Glomerular endothelial cell (primary cell): Measurements from ENCODE around the gene HRH2. TPM values are rescaled to one million over a fixed set of nuclear protein-coding genes. Genes with fewer than 3 reads are reported as not detected.
"Not testable (repeated sequence)": the region's sequence is repeated elsewhere in the genome, so short reads cannot be mapped to it uniquely, and the experiment has no call there.

ENCODE experiments used
- DNase-seq: peaks from one replicate; pipeline ENCODE4 v3.0.0-alpha.2; 2011; ENCODE audit warnings: low read depth, low spot score; ENCODE audit errors: extremely low read depth
- total RNA-seq: library from RNA; depleted of rRNA; stranded (reverse); fragments of >200 nt; gene quantifications from 2 replicates; pipeline ENCODE4 v1.2.3, GENCODE V29; 2015

Gene HRH2
- total RNA-seq, 1 donor from 2014 or later: 0.06 TPM

DNA sequence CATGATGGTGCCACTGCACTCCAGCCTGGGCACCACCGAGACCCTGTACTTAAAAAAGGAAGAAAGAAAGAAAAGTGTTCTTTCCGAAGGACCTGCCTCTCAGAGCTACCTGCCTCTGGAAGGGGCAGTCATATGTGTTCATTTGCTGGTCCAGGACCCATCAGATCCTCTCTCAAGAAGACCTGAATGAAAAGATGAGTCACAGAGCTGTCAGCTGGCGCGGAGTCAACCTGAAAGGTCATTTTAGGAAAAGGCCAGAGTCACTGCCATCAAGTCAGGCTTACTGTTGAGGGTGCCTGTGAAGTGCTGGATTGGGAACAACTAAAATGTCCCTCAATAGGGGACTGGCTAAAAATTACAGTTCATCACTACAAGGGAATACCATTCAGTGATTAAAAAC lies 14.9 kb upstream of the HRH2 start:
- DNase-seq: no peak

DNA sequence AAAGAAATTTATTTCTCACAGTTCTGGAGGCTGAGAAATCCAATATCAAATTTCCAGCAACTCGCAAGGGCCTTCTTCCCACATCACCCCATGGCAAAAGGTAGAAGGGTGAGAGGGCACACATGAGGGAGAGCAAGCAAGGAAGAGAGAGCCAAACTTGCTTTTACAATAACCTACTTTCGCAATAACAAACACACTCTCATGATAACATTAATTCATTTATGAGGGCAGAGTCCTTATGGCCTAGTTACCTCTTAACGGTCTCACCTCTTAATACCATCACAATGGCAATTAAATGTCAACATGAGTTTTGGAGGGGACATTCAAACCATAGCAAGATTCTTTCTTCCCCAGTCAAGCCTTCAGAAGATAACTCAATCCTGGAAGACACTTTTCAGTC lies 11.6 kb upstream of the HRH2 start:
- no peak for DNase-seq

DNA sequence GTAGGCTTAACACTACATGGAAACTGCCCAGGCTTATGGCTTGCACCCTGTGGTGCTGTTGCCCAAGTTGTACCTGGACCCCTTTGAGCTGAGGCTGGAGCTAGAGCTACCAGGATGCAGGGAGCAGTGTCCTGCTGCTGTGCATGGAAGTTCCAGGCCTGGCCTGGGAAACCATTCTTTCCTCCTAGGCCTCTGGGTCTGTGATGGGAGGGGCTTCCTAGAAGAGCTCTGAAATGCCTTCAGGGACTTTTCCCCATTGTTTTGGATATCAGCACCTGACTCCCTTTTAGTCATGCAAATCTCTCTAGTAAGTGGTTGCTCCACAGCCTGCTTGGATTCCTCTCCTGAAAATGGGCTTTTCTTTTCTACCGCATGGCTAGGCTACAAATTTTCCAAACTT lies 7.9 kb upstream of the HRH2 start:
- DNase-seq: no peak

DNA sequence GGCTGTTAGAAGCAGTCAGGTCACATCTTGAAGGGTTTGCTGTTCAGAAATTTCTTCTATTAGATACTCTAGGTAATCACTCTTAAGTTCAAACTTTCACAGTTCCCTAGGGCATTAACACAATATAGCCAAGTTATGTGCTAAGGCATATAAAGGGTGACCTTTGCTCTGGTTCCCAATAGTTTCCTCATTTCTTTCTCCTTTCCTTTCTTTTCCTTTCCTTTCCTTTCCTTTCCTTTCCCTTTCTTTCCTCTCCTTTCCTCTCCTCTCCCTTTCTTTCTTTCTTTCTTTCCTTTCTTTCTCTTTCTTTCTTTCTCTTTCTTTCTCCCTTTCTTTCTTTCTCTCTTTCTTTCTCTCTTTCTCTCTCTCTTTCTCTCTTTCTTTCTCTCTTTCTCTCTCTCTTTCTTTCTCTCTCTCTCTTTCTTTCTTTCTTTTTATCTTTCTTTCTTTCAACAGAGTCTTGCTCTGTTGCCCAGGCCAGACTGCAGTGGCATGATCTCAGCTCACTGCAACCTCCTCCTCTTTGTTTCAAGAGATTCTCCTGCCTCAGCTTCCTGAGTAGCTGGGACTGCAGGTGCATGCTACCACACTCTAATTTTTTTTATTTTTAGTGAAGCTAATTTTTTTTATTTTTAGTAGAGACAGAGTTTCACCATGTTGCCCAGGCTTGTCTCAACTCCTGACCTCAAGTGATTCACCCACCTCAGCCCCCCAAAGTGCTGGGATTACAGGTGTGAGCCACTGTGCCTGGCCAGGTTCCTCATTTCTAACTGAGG lies 7.3 kb upstream of the HRH2 start:
- DNase-seq: not testable (repeated sequence)

DNA sequence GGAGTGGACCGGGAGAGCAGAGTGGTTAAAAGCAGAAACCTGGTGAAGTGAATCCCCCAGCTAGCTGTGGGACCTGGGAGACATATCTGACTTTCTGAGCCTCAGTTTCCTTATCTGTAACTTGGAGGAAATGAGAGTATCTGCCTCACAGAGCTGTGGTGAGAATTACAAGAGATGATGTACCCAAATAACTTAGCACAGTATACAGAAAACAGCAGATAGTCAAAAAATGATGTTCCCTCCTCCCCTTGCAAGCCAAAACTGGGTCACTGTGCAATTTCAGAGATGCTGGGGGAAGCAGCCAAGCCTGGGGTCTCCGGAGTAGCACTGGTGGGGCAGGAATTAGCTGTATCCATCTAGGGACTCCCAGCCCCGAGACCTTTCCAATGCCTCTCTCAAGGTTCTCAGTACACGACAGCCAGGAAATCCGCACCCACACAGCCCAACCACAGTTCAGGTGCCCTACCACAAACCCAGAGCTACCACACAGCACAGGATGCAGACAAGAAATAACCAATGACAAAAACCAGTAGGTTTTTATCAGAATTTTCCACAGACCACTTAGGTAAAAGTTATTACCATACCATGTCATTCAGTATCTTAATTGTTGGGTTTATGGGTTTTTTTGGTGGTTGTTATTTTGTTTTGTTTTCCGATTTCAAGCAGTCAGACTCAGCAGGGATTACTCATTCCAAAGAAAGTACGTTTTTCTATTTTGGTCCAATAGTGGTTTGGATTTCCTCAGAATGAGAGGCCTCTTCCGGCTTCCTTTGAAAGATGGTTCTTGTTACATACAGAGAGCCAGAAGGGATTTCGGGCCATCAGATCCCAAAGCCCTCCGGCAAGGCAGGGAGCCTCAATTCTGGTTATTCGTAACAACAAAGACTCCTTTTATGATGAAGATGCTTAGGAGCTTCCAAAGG lies 4.9 kb upstream of the HRH2 start:
- DNase-seq: no peak

DNA sequence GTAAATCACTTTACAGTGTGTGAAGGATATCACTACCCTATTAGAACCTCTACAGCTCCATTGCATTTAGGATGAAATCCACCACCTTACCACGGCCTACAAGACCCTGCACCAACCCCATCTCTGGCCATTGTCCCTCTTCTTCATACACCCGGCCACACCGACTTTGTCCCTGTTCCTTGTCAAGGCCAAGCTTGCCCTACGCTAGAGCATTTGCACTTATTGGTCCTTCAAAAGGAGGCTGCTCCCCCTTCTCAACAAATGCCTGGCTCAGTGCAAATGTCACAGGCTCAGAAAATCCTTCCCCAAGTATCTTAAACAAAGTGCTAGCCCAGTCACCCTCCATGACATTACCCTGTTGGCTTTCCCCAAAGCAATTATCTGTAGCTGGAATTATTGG lies 4.1 kb upstream of the HRH2 start:
- no peak for DNase-seq

DNA sequence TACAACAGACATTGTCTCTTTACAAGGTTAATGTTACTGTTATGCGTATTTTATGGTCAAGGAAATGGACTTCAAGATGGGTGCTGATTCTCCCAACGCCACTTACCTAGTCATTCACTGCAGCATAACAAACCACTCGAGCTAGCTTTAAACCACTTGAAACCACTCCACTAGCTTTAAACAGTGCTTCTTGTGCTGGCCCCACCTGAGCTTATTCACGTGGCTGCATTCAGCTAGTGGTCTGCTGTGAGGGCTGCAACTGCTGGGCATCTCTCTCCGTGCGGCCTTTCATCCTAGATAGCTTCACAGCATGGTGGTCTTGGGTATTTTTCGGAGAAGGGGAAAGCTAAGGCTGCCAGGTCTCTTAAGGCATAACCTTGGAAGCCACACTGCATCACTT lies 3.5 kb upstream of the HRH2 start:
- no peak for DNase-seq

DNA sequence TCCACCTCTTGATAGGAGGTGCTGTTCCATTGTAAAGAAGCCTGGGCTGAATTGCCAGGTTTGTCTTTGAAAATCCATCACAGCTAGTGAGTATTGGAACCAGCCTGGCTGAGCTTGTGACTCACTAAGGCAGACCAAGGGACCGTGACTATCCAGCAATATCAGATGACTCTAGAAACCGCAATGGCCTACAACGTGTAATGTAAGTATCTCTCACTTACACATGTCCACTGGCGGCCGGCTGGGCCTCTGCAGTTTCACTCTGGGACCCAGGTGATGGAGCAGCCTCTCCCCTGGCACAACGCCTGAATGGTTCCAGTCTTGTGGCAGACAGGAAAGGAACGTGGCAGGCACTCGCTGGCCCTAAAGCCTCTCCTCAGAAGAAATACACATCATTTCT lies 3.1 kb upstream of the HRH2 start:
- DNase-seq: no peak

DNA sequence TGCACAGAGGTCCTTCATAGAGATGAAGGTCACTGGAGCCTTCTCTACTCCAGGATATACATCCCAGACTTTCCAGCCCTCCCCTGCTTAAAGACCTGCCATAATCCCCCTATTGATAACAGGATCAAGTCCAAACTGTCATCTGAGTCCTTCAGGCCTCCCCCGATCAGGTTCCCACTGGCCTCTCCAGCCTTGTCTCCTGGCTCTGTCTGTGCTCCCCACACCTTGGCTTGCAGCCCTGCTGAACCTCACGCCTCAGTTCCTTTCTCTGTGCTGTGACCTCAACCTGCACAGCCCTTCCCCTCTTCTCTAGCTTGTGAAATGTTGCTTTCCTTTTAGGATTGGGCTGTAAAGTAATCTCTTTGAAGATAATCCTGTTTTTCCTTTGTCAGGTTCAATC lies 2.5 kb upstream of the HRH2 start:
- no peak for DNase-seq

DNA sequence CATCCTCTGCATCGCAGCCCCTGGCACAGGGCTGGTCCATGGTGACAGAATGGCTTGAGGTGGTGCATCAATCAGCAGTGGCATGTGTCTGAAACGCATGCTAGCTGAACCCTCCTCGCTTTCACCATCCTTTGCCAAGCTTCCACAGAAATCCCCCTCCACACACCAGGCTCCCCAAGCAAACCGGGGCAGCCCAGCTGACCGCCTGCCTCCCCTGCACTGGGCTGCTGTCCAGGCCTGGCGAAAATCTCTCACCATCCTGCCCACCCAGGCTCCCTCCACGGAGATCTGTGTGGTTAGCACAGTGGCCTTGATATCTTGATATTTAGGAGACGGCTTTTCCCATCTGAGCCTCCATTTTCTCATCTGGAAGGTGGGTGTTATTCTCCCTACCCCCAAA lies 905 bp upstream of the HRH2 start:
- DNase-seq: no peak

DNA sequence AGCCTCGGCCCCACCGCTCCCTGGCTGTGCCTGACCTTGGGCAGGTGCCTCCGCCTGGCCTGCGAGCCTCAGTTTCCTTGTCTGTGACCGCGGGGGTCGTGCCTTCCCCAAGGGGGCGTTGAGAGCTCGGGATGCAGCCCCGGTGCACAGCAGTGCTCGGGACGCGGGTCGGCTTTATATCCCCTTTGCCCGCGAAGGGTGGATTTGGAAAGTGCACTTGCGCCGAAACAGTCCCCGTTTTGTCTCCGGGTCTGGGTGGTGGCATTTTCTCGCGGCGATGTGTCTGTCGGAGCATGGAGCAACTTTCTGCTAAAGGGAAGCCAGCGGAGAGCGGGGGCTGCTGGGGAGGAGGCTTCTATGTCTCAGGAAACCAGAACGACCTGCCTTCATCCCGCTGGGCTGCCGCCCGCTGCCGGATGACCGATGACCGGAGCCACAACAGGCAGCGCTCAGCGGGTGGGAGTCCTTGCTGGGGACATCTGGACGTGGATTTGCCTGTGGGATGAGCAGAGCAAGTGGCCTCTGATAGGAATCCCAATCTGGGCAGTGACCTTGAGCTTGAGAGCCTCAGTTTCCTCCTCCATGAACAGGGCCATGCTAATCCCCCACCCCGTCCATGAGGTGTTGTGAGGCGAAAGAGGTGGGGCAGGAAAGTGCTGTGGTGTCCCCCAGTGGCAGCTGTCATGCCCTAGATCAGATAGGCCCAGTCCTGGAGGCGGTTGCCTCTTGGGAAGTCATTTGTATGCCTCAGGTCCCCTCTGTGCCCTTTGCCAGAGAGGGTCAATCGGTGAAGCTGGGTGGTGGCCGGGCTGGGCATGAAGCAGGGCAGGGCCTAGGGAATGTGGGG lies 651 bp downstream of the HRH2 start:
- no peak for DNase-seq

DNA sequence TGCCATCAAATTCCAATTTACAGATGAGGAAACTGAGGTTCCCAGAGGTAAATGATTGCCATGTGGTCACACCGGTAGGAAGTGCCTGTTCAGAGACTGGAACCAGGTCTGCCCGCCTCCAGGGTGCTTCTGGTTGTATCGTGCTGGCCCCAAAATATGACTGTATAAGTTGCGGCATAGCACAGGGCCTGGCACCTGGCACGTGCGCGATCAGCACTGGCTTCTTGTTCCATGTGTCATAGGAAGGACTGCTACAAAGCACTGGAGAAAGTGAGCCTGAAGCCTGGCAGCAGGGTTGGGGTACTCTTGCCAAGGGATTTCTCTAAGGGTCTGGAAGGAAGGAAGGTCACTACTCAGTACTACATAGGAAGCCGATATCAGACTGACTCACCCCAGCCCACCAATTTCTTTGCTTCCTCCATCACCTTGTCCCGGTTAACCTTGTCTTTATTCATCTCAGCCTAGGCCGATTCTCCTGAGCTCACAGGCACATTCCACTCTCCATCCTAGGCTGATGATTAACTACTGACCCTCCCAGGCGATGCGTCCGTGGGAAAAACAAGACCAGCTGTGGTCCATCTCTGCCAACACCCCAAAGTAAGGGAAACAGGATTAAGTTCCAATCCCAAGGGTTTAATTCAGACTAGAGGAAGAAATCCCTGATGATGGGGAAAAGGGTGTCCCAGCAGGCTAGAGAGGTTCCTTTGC lies 1.8 kb downstream of the HRH2 start:
- DNase-seq: no peak

DNA sequence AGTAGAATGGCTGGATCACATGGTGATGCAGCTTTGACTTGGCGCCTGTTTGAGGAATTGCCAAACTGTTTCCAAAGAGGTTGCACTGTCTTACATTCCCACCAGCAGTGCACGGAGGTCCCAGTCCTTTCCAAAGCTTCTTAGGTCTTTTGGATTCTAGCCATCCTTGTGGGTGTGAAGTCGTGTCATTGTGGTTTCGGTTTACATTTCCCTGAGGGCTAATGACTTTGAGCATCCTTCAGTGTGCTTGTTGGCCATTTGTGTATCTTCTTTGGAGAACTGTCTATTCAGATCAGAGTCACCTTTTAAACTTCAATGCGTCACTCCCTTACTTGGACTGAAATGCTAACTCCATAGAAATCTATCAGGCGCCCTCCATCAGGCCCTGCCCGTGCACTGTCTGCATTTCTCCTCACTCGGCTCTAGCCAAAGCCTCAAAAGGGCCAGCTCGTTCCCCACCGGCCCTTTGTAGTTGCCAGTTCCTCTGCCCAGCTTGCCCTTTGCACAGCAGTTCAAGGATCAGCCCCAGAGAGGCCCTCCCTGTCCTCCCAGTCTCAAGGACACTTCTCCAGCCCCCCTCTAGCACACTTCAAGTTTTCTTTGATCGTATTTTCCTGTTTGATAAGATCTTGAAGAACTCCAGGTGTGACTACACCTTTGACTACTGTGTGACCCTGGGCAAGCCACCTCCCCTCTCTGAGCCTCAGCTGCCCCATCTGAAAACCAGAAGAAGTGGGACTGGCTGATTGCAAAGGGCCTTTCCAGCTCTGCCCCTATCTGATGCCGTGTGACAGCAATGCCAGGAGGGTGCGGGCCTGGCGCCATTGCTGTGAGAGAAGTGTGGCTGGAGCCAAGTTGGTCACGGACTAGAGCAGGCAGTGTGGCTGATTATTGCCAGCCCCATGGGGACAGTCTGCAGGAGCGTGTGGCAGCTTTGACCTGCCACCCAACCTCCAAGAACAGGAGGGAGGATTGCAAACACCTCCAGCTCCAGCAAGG lies 5.6 kb downstream of the HRH2 start:
- DNase-seq: no peak

DNA sequence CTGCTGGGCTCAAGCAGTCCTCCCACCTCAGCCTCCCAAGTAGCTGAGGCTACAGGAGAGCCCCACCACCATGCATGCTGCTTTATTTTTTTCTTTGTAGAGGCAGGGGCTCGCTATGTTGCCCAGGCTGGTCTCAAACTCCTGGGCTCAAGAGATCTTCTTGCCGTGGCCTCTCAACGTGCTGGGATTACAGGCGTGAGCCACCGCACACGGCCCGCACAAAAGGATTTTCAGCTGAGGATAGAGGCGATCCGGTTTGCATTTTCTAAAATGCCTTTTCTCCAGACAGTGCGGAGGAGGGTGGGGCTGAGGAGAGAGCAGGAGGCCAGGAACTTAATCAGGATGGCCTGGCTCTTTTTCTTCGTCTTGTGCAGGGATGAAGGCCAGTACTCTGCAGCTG lies 6.9 kb downstream of the HRH2 start:
- DNase-seq: no peak

DNA sequence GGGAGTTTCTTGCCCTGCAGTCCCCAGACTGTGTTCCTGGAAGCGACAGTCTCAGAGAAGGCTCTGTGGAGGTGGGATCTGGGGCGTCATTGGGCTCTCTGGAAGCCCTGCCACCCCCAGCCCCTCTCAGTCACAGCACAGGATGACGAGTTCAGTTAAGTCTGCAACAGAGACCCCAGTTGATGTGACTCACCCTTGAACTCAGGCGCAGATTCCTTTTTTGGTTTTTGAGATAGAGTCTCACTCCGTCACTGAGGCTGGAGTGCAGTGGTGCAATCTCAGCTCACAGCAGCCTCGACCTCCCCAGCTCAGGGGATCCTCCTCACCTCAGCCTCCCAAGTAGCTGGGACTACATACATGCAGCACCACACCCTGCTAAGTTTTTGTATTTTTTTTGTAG lies 8.3 kb downstream of the HRH2 start:
- no peak for DNase-seq

DNA sequence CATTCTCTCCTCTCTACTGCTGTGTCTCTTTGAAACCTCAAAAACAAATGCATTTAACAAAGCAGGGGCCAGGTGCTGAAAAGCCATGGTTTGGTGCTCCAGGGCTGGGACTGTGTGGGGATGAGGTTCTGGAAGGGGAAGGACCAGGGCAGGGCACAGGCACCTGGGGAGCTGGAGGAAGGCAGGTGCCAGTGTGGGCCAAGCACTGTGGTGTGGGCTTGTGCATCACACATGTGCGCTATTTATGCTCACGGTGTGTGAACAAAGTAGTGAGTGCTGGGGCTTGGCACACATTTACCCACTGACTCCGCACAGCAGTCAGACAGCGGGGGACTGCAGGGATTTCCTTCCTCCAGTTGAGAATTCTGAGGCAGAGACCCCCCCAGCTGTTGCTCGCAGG lies 10.1 kb downstream of the HRH2 start:
- no peak for DNase-seq

DNA sequence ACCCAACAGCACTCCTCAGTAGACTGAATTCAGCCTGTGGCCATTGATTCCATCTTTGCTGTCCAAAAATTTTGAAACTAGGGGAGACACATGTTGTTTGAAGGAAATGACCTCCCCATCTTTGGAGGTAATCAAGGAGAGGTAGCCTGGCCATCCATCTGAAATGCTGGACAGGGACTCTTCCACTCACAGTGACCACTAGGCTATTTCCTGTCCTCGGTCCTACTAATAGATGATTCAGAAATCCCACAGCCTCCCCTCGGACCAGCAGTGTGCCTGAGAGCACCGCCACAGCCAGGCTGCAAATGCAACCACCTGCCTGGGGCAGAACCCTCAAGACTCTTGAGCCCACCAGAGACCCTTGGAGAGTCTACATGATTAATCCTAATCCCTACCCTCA lies 12.5 kb downstream of the HRH2 start:
- DNase-seq: no peak

DNA sequence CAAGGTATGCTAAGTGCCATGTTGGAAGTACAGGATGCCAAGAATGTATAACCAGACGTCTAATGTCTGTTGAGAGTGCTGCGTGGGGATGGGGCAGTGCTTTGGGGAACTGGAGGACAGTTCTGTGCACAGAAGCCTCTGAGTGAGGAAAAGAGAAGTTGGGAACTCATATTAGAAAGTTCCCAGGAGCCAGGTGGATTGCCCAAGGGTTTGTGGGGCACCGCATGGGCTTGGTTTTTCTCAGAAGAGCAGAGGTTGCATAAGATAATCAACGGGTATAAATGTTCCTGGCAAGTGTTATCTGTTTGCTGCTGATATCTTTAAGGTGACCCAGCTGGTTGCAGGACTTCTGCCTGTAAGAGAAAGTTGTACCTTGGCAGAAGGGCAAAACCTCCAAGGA lies 13.1 kb downstream of the HRH2 start:
- DNase-seq: no peak

DNA sequence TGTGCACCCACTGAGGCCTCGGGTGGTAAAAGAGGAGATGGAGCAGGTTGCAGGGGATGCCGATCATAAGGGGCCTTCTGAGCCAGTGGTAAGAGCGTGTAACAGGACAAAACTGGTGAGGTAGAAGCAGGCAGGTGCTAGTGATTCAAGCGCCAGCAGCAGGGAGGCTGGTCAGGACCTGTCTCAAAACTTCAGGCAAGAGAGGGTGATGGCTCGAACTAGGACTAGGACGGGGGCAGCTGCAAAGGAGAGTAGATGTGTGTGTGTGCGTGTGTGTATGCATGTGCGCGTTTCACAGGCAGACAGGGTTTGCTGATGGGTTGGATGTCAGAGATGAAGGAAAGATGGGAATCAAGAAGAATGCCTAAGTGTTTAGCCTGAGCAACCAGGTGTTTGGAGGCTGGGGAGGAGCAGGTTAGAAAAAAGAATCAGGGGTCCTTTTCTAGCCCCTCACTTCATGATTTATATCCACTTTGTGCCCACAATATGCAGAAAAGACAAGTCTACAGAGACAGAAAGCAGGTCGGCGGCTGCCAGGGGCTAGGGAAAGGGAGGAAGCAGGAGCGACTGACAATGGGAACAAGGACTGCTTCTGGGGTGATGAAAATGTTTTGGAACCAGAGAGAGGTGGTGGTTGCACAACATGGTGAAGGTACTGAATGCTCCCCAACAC lies 15.2 kb downstream of the HRH2 start:
- DNase-seq: no peak
